ENCODE measurements around the gene TMC3.
"Not testable (repeated sequence)": the region's sequence is repeated elsewhere in the genome, so short reads cannot be mapped to it uniquely, and the experiment has no call there.

The TMC3 gene

DNA sequence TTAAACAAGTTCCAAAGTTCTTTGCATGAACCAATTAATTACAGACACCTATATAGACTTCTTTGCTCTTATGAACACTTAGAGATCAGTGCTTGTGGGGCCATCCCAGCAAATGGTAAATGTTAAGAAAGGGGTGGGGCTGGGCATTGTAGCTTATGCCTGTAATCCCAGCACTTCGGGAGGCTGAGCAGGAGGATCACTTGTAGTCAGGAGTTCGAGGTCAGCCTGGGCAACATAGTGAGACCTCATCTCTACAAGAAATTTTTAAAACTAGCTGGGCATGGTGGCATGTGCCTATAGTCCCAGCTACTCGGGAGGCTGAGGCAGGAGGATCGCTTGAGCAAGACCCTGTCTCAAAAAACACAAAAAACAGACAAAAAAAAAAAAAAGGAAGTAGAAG lies 30.6 kb downstream of the TMC3 start:
- no peak for DNase-seq

DNA sequence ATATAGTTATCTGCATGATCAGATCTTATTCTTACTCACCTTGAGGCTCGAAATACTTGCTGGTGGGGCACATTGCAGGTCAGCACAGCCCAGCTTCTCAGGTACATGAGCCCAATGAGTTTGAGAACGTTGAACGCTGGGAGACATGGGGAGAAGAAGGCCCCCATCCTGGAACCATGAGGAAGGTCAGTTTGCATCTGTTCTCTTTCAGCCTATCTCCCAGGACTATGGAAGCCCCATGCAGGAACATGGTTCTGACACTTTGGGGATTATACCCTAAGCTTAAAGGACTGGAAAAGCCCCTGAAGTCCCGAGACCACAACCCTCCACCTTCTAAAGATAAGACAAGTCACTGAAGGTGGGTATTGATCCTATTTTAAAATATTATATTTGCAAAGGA lies 32.7 kb downstream of the TMC3 start:
- no peak for DNase-seq

DNA sequence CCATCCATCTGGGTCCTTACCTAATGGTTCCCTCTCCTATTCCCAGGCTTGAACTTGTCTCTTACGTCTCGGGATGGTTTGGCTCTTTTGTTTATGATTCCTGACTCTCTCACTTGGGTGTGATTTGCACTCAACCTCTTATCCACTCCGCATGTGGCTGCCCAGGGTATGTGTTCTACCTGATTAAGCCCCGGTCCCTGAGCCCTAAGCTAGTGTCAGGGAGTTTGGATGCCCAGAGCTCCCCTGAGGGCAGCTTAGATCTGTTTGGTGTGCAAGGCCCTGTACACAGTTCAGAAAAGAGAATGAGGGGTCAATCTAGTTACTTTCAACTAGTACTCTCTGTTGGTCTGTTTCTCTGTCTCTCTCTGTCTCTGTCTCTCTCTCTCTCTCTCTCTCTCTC lies 34.2 kb downstream of the TMC3 start:
- DNase-seq, result no peak

- no peak for DNase-seq
Observed at GRCh38 chr15:81339321-81339720, 34.7 kb downstream of the TMC3 start.

- no peak for DNase-seq
Observed at GRCh38 chr15:81338170-81339007, 35.6 kb downstream of the TMC3 start.

DNA sequence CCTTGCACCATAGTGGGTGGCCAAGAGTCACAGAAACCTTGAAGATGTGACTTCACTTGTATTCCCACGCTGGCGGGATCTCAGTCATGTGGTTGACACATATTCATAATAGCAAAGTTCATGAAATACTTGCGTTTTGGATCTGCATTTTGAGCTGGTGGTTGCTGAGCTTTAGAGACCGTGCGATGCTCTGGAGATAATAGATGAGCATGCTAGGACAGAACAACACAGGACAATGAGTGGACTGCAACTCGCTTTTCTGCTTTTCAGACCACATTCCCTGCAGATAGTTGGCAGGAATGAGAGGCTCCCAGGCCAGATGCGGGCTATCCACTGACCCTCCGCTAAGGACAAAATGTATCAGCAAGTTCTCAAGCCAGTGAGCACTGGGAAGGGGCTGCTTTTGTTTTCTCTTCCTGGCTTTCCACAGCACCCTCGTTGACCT lies 36.3 kb downstream of the TMC3 start:
- DNase-seq, result no peak

GRCh38 chr15:81337241-81337640 lies 36.8 kb downstream of the TMC3 start:
- DNase-seq, result no peak

DNA sequence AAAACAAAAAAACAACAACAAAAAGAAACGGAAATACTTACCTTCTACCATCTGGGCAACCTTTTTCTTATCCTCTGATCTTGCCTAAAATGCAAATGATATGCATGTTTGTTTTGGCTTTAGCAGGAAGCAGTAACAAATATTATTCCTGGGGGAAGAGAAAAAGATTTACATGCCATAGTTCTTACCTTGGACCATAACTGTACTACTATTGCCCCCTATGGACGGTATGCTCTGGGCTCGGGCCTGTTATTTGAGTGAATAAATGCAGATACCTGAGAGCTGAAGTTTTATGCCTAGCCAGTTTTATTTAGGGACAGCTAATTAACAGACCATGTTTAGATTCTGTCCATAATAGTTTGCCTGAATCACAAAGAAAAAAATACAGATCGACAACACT lies 37.4 kb downstream of the TMC3 start:
- DNase-seq, result no peak

DNA sequence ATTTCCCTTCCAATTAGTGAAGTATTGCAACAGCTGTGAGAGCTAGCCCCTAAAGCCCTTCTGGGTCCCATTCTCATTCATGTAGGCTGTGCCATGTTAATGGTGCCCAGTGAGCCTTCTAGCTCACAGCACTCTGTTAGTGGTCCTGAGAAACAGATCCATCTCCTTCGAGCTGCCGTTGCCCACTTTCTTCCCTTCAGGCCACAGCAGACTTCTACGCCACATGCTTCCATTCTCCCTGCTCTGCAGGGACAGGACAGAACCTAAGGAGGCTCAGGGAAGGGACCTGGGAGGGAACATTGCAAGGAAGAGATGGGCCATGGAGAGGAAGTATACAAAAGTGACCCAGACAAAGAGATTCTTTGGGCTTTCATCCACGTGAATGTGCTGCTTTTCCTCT lies 38.4 kb downstream of the TMC3 start:
- no peak for DNase-seq

DNA sequence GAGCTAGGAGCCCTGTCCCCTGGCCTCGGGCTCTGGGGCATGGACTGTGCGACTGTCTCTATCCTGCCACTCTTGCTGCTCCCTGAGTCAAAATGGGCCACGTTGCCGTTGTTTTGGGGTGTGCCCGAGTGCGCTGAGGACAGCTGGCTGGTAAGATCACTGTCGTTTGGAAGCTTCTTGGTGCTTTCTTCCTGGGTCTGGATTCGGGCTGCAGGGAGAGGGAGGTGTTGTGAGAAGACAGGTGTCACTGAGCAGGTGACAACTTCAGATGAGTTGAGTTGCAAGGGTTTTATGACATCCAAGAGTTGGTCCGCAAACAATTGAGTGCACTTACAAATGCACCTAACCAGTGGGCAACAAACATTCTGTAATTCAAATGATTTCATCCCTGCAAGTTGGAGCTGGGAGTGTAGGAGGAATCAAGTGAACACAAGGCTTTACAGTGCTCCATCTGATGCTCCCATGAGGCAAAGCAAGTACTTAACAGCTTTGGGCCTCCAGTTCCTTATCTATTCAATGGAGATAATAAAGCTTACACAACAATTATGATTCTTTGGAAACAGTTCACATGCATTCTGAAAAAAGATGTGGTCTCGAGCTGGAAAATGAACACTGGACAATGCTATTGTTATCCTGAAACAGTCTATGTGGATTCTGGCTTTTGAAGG lies 39.1 kb downstream of the TMC3 start:
- no peak for DNase-seq

DNA sequence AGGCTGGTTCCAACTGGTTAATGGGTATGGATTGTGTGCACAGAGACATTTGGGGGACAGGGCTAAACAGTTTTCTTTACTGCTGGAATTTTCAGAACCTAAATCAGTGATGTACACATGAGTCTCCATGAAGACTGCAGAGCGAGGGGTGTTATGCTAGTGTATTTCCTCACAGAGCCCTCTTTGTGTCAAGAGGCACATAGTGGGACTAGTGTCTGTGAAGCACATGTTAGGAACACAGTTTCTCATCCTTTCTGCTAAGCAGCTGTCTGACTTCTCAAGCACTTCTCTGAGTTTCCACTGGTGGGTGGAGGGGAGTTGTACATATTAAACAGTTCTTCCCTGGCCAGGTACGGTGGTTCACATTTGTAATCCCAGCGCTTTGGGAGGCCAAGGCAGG lies 40.6 kb downstream of the TMC3 start:
- DNase-seq, result no peak

DNA sequence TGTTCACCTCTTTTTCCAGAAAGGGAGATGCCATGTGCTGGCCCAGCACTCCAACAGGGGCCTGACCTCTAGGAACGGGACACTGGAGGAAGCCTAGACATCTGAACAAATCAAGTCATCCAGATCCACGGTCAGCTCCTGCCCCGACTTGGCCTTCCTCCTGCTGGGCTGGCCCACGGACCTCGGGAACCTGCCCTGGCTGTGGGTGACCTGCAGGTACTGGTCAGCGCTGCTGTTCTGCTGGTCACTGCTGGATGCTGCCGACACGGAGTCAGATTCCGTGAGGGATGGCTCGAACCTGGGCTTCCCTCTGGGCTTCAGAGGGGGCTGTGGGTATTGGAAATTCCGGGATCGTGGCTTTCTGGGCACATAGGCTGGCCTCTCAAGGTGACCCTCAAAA lies 41.7 kb downstream of the TMC3 start:
- DNase-seq, result no peak

DNA sequence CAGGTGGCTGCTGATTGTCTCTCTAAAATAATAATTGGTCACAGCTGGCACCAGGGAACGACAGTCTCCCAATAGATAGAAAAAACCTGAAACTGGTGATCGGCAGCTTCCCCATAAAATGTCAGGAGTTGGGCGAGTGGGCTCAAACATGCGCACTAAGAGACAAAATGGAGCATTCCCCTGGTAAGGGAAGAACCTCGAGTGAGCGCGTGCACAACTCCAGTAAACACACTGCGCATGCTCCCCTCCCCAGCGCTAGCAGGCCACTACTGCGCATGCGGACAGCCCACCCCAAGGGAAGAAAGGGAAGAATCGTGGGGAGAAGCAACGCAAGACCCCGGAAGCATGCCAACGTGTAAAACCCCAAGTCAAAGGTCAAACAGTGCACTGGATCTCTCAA lies 42.4 kb downstream of the TMC3 start:
- DNase-seq, result no peak

- DNase-seq, result not testable (repeated sequence)
Observed at GRCh38 chr15:81331141-81331540, 42.9 kb downstream of the TMC3 start.

GRCh38 chr15:81330366-81331090 lies 43.5 kb downstream of the TMC3 start:
- no peak for DNase-seq

DNA sequence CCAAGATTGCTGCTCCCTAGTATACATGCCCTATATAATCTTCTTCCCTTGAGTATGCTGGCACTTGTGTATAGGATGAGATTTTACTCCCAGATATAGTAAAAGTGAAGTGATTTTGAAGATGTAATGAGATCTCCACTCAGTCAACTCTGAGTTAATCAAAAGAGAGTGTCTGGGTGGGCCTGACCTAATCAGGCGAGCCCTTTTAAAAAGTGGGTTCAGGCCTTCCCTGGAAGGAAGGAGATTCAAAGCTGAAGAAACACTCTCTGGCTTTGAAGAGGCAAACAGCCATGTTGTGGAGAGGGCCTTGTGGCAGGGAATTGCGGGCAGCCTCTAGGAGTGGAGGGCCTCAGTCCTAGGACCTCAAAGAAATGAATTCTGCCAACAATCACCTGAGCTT lies 44.6 kb downstream of the TMC3 start:
- DNase-seq, result no peak

GRCh38 chr15:81327516-81327915 lies 46.5 kb downstream of the TMC3 start:
- DNase-seq, result no peak

GRCh38 chr15:81326466-81327212 lies 47.4 kb downstream of the TMC3 start:
- DNase-seq, result no peak

GRCh38 chr15:81323944-81324881 lies 49.8 kb downstream of the TMC3 start, which contains the start of gene STARD5:
STARD5 (minus strand) TSS chr15:81324141; CDS start chr15:81324099, 42 bp downstream.
- peak; percentile 92 for DNase-seq

- DNase-seq, result no peak
Observed at GRCh38 chr15:81323559-81323943, 50.5 kb downstream of the TMC3 start.

- DNase-seq, result no peak
Observed at GRCh38 chr15:81322676-81323253, 51.2 kb downstream of the TMC3 start.
